Suprapubic skin (tissue), 4 donors: ENCODE measurements around the gene CACNA2D4. TPM values are rescaled to one million over a fixed set of nuclear protein-coding genes. Genes with fewer than 3 reads are reported as not detected.

Source experiments
- DNase-seq, 2 donors: peaks; one replicate each; pipeline ENCODE4 v3.0.0-alpha.2; 2019; ENCODE audit warnings: low spot score in 2 of 2
- H3K27ac ChIP-seq: fragments of 200-600 bp; sonication (generic); one replicate; pipeline ENCODE4 v1.5.1; 2019
- H3K27me3 ChIP-seq: fragments of 200-600 bp; sonication (generic); one replicate; pipeline ENCODE4 v1.5.1; 2019
- H3K36me3 ChIP-seq: fragments of 200-600 bp; sonication (generic); one replicate; pipeline ENCODE4 v1.5.1; 2019
- H3K4me1 ChIP-seq: fragments of 200-600 bp; sonication (generic); one replicate; pipeline ENCODE4 v1.5.1; 2019
- H3K4me3 ChIP-seq: fragments of 200-600 bp; sonication (generic); one replicate; pipeline ENCODE4 v1.5.1; 2019; ENCODE audit warnings: mild to moderate bottlenecking
- H3K9me3 ChIP-seq: fragments of 200-600 bp; sonication (generic); one replicate; pipeline ENCODE4 v1.5.1; 2019
- EP300 ChIP-seq: sonication (generic); formaldehyde crosslinking; IDR thresholded peaks from one replicate; pipeline ENCODE4 v1.6.1; 2017; ENCODE audit warnings: antibody characterized with exemption
- POLR2A ChIP-seq, 2 donors: fragments of 450-650 bp; IDR thresholded peaks; one replicate each; pipeline ENCODE4 v1.6.1; 2017; ENCODE audit warnings: antibody characterized with exemption in 2 of 2, mild to moderate bottlenecking in 2 of 2, moderate library complexity in 2 of 2
- POLR2AphosphoS5 ChIP-seq, 3 donors: sonication (generic); formaldehyde crosslinking; IDR thresholded peaks; one replicate each; pipeline ENCODE4 v1.6.1; 2017; ENCODE audit warnings: antibody characterized with exemption in 3 of 3
- WGBS: methylation state at CpG from one replicate; pipeline ENCODE4 v1.1.5; 2018; 5-methylcytosine and 5-hydroxymethylcytosine counted together
- total RNA-seq, 4 donors: library from RNA; depleted of rRNA; stranded (reverse); fragments of >200 nt; gene quantifications; one replicate each; pipeline ENCODE4 v1.1.0, GENCODE V29; 2016
- TF ChIP-seq, protein P1 (sequence below), 2 donors: fragments of 200-600 bp in 1 of 2; fragments of 450-650 bp in 1 of 2; sonication (generic) in 1 of 2; IDR thresholded peaks; one replicate each; pipeline ENCODE4 v1.5.1; 2016 to 2019; ENCODE audit warnings: antibody characterized with exemption in 2 of 2, mild to moderate bottlenecking in 1 of 2, moderate library complexity in 1 of 2

Gene CACNA2D4
- total RNA-seq, 4 donors from 2014 or later, result 0.56 to 1.5 (median 0.97) TPM

DNA sequence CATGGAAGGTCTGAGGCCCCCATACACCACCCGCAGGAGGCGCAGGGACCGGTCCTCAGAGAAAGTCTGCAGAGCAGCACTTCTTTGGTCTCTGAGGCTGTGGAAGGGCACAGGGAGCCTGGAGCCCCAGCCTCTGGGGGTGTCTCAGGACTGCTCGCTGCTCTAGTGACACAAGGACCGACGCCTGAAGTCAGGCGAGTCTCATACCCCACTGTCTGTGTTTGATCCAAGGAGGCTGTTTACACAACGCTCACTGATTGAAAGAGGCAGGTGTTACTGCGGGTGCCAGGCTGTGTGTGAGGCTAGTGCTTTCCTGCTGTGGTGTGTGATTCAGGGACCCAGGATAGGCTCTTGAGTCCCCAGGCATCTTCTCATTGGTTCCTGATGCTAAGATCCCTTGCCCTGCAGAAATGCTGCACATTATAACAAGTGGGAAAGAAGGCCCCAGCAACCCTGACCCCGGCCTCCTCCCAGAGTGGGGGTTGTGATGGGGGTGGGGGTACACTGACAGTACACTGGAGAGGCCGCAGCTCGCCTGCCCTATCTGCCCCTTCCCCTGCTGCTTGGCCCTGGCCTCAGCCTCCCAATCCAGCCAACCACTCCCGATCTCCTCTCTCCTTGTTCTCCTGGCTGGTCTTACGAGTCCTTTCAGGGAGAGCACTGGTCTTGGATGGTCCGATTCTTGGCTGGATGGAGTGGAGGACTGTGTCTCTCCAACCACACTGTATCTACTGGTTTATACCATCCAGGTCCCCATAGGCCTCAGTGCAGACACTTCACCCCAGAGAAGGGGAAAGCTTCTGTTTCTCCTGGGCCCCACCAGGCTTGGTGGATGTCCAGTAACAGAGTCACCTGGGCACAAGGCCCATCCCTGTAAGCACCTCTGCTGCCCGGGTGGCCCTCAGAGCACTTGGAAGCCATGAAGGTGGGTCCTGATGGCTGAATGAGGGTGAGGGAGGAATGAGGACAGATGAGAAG lies 6.6 kb downstream of the CACNA2D4 start:
- Histone ChIP-seq H3K27ac (no peak overlapping the region), H3K9me3 (no peaks in the 10 kb centered on the region), H3K27me3 (peaks cover 40% of the 10 kb centered on the region), H3K36me3 (no peaks in the 10 kb centered on the region), H3K4me1 (peaks cover 7% of the 10 kb centered on the region), H3K4me3 (no peak overlapping the region)
- DNase-seq, result peak in 1 of 2 donors; percentile 61
- TF ChIP-seq, protein P1, sequence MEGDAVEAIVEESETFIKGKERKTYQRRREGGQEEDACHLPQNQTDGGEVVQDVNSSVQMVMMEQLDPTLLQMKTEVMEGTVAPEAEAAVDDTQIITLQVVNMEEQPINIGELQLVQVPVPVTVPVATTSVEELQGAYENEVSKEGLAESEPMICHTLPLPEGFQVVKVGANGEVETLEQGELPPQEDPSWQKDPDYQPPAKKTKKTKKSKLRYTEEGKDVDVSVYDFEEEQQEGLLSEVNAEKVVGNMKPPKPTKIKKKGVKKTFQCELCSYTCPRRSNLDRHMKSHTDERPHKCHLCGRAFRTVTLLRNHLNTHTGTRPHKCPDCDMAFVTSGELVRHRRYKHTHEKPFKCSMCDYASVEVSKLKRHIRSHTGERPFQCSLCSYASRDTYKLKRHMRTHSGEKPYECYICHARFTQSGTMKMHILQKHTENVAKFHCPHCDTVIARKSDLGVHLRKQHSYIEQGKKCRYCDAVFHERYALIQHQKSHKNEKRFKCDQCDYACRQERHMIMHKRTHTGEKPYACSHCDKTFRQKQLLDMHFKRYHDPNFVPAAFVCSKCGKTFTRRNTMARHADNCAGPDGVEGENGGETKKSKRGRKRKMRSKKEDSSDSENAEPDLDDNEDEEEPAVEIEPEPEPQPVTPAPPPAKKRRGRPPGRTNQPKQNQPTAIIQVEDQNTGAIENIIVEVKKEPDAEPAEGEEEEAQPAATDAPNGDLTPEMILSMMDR (IDR thresholded peaks at IDR 0.05), result no peak
- TF ChIP-seq EP300 (no peak), POLR2A (IDR thresholded peaks at IDR 0.05) (no peak), POLR2AphosphoS5 (IDR thresholded peaks at IDR 0.05) (no peak)
- 89% methylated on average over 16 of the region's 16 CpGs for WGBS

DNA sequence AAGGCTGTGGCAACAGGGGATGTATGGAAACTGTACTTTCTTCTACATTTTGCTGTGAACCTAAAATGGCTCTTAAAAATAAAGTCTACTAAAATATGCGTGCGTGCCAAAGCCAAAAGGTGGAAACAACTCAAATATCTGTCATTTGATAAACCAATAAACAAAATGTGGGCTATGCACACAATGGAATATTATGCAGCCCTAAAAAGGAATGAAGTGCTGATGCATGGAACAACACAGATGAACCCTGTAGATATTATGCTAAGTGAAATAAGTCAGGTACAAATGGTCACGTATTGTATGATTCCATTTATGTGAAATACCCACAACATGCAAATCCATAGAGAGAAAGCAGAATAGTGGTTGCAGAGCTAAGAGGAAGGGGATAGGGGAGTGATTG lies 8.0 kb downstream of the CACNA2D4 start:
- no peak for DNase-seq
- Histone ChIP-seq H3K27me3 (peaks cover 33% of the 10 kb centered on the region), H3K4me1 (peaks cover 7% of the 10 kb centered on the region), H3K27ac (no peak overlapping the region), H3K4me3 (no peak overlapping the region), H3K36me3 (no peaks in the 10 kb centered on the region), H3K9me3 (peaks cover 2% of the 10 kb centered on the region)
- TF ChIP-seq POLR2AphosphoS5 (IDR thresholded peaks at IDR 0.05) (no peak), EP300 (no peak), POLR2A (IDR thresholded peaks at IDR 0.05) (no peak)
- TF ChIP-seq, protein P1 (IDR thresholded peaks at IDR 0.05), result no peak
- WGBS, result 93% methylated on average over 3 of the region's 3 CpGs

DNA sequence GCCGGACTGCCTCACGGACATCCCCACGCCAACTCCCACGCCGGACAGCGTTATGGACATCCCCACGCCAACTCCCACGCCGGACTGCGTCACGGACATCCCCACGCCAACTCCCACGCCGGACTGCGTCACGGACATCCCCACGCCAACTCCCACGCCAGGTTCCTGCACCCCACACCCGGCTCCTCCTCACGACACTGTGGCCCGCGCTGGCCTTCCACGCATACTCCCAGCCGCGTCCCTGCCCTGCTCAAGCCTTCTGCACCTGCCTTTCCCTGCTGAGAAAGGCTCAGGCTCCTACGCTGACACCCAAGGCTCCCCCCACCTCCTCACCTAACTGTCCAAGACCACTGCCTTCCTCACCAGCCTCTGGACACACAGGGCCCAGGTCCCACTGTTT lies 9.7 kb downstream of the CACNA2D4 start:
- 91% methylated on average over 19 of the region's 26 CpGs for WGBS

DNA sequence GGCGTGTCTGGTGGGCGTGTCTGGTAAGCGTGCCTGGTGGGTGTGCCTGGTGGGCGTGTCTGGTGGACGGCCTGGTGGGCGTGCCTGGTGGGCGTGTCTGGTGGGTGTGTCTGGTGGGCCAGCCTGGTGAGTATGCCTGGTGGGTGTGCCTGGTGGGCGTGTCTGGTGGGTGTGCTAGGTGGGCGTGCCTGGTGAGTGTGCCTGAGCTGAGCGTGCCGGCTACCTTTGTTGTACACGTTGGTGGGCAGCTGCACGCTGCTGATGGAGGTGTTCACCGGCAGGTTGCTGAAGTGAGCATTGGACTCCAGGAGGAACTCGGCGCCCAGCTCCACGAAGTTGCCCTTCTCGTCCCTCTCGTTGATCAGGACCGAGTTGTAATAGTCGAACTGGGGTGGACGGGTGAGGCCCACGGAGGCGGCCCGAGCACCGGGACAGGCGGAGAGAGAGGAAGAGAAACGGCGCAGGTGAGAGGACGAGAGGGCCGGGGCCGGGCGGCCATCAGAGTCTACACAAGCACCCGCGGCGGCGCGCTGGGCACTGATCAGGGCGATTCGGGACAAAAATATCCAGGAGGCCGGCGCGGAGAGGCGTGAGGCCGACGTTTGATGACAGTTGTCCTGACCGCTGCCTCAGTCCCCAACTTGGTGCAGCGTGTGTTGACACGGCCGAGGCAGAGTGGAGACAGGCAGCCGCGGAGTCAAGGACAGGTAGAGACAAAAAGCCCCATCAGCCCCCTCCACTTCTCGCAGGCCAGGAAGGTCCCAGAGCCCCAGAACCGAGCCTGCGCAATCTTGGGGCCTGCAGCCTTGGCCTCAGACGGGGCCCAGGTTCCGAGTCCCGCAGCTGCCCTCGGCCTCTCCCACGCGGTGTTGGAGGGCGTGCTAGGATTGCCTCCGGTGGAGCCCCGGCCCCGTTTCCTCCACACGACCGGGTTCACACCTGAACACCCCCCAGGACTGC lies 10.5 kb downstream of the CACNA2D4 start:
- 28% methylated on average over 48 of the region's 67 CpGs for WGBS
- Histone ChIP-seq H3K9me3 (peaks cover 12% of the 10 kb centered on the region), H3K27ac (no peak overlapping the region), H3K36me3 (no peaks in the 10 kb centered on the region), H3K4me3 (peak overlapping the region; percentile 13), H3K27me3 (peaks cover 29% of the 10 kb centered on the region), H3K4me1 (peaks cover 7% of the 10 kb centered on the region)
- peak; percentile 46 to 78 for DNase-seq
- TF ChIP-seq POLR2AphosphoS5 (IDR thresholded peaks at IDR 0.05) (no peak), POLR2A (IDR thresholded peaks at IDR 0.05) (no peak), EP300 (no peak)
- TF ChIP-seq, protein P1 (IDR thresholded peaks at IDR 0.05), result no peak

More for the DNA sequence above, 9.7 kb downstream of the CACNA2D4 start:
- Histone ChIP-seq H3K4me3 (no peak overlapping the region), H3K9me3 (peaks cover 12% of the 10 kb centered on the region), H3K27ac (no peak overlapping the region), H3K36me3 (no peaks in the 10 kb centered on the region), H3K27me3 (peaks cover 29% of the 10 kb centered on the region), H3K4me1 (peaks cover 7% of the 10 kb centered on the region)
- TF ChIP-seq POLR2A (IDR thresholded peaks at IDR 0.05) (no peak), POLR2AphosphoS5 (IDR thresholded peaks at IDR 0.05) (no peak), EP300 (no peak)
- TF ChIP-seq, protein P1 (IDR thresholded peaks at IDR 0.05), result no peak
- no peak for DNase-seq
